Psoas muscle (tissue), 8 donors: ENCODE results near the gene MYL4. TPM values are rescaled to one million over a fixed set of nuclear protein-coding genes. Genes with fewer than 3 reads are reported as not detected.

ENCODE experiments used
- ATAC-seq, 4 donors: fragments of 200-7000 bp; cut with Tn5 transposase; one replicate each; pipeline ENCODE4 v1.9.1; 2020; ENCODE audit warnings: moderate library complexity in 3 of 4, mild to moderate bottlenecking in 2 of 4
- DNase-seq, 2 donors: peaks; one replicate each; pipeline ENCODE4 v3.0.0-alpha.2; 2020
- H3K27ac ChIP-seq: fragments of 200-600 bp; one replicate; pipeline ENCODE4 v1.8.0; 2022
- H3K27me3 ChIP-seq, 3 donors: fragments of 200-600 bp in 1 of 3; one replicate each; pipeline versions ENCODE4 v1.6.1 to v1.8.0; 2013 to 2022; ENCODE audit warnings: low read length in 2 of 3, mild to moderate bottlenecking in 2 of 3, moderate library complexity in 1 of 3; ENCODE audit not compliant: insufficient read depth in 3 of 3
- H3K36me3 ChIP-seq, 2 donors: fragments of 200-600 bp in 1 of 2; one replicate each; pipeline versions ENCODE4 v1.6.1 to v1.8.0; 2013 to 2022; ENCODE audit warnings: low read depth in 1 of 2, mild to moderate bottlenecking in 1 of 2, moderate library complexity in 1 of 2; ENCODE audit not compliant: insufficient read depth in 1 of 2
- H3K4me1 ChIP-seq: fragments of 200-600 bp; one replicate; pipeline ENCODE4 v1.8.0; 2022
- H3K4me3 ChIP-seq: fragments of 200-600 bp; one replicate; pipeline ENCODE4 v1.8.0; 2022; ENCODE audit warnings: mild to moderate bottlenecking
- H3K9me3 ChIP-seq: fragments of 200-600 bp; one replicate; pipeline ENCODE4 v1.8.0; 2022
- CTCF ChIP-seq: fragments of 200-600 bp; IDR thresholded peaks from one replicate; pipeline ENCODE4 v1.8.0; 2022; ENCODE audit warnings: antibody characterized with exemption
- WGBS, 3 donors: extraction: QIAGEN DNeasy Blood & Tissue Kit; methylation state at CpG; one replicate each; pipeline versions ENCODE4 v1.1.6 to v1.1.7; 2013; 5-methylcytosine and 5-hydroxymethylcytosine counted together
- intact Hi-C, 2 donors: fragments of 100-400 bp; cut with DNase I; formaldehyde crosslinking; loops; one replicate each; pipeline versions ENCODE4 v1.11.0 to v1.14.2; 2022
- polyA plus RNA-seq, 3 donors: library from polyadenylated mRNA; stranded (reverse); fragments of 200-250 nt; gene quantifications; one replicate each; pipeline ENCODE4 v1.2.3, GENCODE V29; 2013
- total RNA-seq, 4 donors: library from RNA; stranded (reverse); fragmentation: NEBNext Ultra II Directional in 2 of 4; extraction: Animal tissue kit (Norgen Biotek cat#: 25700) in 2 of 4; gene quantifications; one replicate each; pipeline versions ENCODE4 v1.2.1 to v1.2.4, GENCODE V29; 2021 to 2023
- donor health status: healthy with polysubstance abuse.
- donor health status: DM: no; HTN: no; CAD: no; lungs with moderate emphysema.
- donor health status: Bipolar disorder and iron deficiency.
- donor health status: healthy.
- donor health status: DM: yes; HTN: yes; CAD: no.
- donor health status: DM: no; HTN: no; CAD: no.
- donor health status: DM: no; HTN: no; CAD: no.
- donor health status: DM: yes; HTN: yes; CAD: no.

MYL4 gene
- total and polyA plus RNA-seq, 7 donors = 0.52 to 6.7 (median 2.0) TPM

- intact Hi-C loops = no loop called here
- Histone ChIP-seq H3K27ac (no peak overlapping the region), H3K9me3 (no peaks in the 10 kb centered on the region), H3K4me3 (peak overlapping the region; percentile 77), H3K36me3 (no peaks in the 10 kb centered on the region), H3K27me3 (peaks cover 0 to 42% (median 8%) of the 10 kb centered on the region in 3 donors), H3K4me1 (peaks cover 7% of the 10 kb centered on the region)
- no peak for ATAC-seq
- 68 to 72% (median 71%) methylated on average over 10 of the region's 10 CpGs for WGBS, 3 donors
- TF ChIP-seq CTCF = no peak
- no peak for DNase-seq
These were observed 43.8 kb downstream of the MYL4 start for GRCh38 chr17:47252766-47253512.

GRCh38 chr17:47253541-47254402, 44.6 kb downstream of the MYL4 start, which contains the start of gene ITGB3:
Gene ITGB3 (plus strand): TSS chr17:47253827. CDS start chr17:47253862, 35 bp downstream.
- Histone ChIP-seq H3K36me3 (no peaks in the 10 kb centered on the region), H3K27ac (peak within 1 kb of the TSS; percentile 60), H3K27me3 (peaks cover 0 to 50% (median 10%) of the 10 kb centered on the region in 3 donors), H3K9me3 (no peaks in the 10 kb centered on the region), H3K4me3 (peak within 1 kb of the TSS; percentile 77), H3K4me1 (peaks cover 9% of the 10 kb centered on the region)
- intact Hi-C loops = no loop called here
- ATAC-seq (peak; percentile 94 to 98 (median 96)), DNase-seq (peak; percentile 83 to 89)
- 1 to 2% (median 2%) methylated on average over 63 to 111 of the region's 112 CpGs for WGBS, 3 donors
- TF ChIP-seq CTCF = peak; percentile 56

GRCh38 chr17:47254403-47254943, 45.3 kb downstream of the MYL4 start:
- intact Hi-C loops = no loop called here

More at GRCh38 chr17:47254403-47254943, 45.3 kb downstream of the MYL4 start:
- Histone ChIP-seq H3K4me3 (peak overlapping the region; percentile 77), H3K27me3 (peaks cover 0 to 52% (median 10%) of the 10 kb centered on the region in 3 donors), H3K27ac (peak overlapping the region; percentile 60), H3K9me3 (no peaks in the 10 kb centered on the region), H3K36me3 (no peaks in the 10 kb centered on the region), H3K4me1 (peaks cover 9% of the 10 kb centered on the region)
- DNase-seq = no peak
- no peak for TF ChIP-seq CTCF
- 14 to 21% (median 16%) methylated on average over 15 of the region's 15 CpGs for WGBS, 3 donors
- peak in 1 of 4 donors; percentile 9 for ATAC-seq
